Thyroid gland (tissue), 4 donors: Measurements from ENCODE around the gene MGLL.

Source experiments
- POLR2A ChIP-seq, 2 donors: fragments of 450-650 bp; IDR thresholded peaks; one replicate each; pipeline ENCODE4 v1.6.1; 2017; ENCODE audit warnings: antibody characterized with exemption in 2 of 2, mild to moderate bottlenecking in 2 of 2, moderate library complexity in 1 of 2
- TF ChIP-seq, protein P1 (sequence below), 6 experiments: fragments of 200-600 bp in 3 of 6; fragments of 450-650 bp in 3 of 6; sonication (generic) in 3 of 6; IDR thresholded peaks; one replicate each; pipeline ENCODE4 v1.5.1; 2016 to 2019; ENCODE audit warnings: antibody characterized with exemption in 6 of 6, mild to moderate bottlenecking in 2 of 6, inconsistent platforms in 1 of 6, moderate library complexity in 1 of 6

DNA sequence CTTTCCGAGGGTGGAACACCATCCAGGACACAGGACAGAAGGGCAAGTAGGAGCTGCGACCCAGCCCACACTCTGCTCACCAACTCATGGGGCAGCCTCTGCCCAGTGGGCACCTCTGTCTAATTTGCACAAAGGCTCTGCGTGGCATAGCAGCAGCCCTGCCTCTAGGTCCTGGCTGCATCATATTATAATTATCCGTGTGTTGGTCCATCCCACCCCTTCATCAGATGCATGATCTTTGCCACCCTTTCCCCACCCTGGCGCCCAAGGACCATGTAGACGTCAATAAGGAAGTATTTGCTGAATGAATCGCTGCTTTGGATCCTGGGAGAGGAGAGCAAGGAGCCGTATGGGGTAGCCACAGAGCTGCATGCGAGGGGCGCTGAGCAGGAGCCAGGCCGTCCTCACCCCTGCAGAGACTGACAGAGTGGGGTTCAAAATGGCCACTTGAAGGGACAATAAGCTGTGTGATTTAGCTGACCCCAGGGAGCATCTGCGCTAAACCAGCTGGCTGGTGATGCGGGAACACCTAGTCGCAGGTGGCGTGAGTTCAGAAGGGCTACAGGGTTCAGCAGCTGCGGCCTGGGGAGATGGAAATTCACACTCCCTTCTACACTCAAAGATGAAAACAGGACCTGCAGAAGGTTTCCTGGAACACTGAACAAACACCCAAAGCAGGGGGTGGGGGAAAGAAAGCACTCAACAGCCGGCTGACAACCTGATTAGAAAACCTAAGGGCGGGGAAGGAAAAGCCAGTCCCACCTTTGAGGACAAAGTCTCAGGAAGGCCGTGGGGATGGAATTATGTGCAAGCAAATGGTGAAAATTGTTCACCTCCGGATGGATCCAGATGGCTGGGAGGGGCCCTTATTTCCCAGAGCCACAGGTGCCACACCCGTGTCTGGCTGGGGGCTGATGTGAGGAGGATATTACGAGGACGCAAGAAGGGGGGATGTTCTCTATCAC, 6.4 kb downstream of the MGLL start:
- TF ChIP-seq, protein P1, sequence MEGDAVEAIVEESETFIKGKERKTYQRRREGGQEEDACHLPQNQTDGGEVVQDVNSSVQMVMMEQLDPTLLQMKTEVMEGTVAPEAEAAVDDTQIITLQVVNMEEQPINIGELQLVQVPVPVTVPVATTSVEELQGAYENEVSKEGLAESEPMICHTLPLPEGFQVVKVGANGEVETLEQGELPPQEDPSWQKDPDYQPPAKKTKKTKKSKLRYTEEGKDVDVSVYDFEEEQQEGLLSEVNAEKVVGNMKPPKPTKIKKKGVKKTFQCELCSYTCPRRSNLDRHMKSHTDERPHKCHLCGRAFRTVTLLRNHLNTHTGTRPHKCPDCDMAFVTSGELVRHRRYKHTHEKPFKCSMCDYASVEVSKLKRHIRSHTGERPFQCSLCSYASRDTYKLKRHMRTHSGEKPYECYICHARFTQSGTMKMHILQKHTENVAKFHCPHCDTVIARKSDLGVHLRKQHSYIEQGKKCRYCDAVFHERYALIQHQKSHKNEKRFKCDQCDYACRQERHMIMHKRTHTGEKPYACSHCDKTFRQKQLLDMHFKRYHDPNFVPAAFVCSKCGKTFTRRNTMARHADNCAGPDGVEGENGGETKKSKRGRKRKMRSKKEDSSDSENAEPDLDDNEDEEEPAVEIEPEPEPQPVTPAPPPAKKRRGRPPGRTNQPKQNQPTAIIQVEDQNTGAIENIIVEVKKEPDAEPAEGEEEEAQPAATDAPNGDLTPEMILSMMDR (IDR thresholded peaks at IDR 0.05) = no peak
- no peak for TF ChIP-seq POLR2A (IDR thresholded peaks at IDR 0.05)
